GM11168 (cell line): ENCODE data around the gene GSX2.
"Not testable (repeated sequence)": the region's sequence is repeated elsewhere in the genome, so short reads cannot be mapped to it uniquely, and the experiment has no call there.

Source experiments
- in situ Hi-C: fragments of 300-500 bp; cut with MboI; formaldehyde crosslinking; loops from one replicate; pipeline ENCODE4 v1.12.0; 2022; ENCODE audit warnings: low sequenced_read_pairs; ENCODE audit not compliant: unreplicated experiment

The GSX2 gene

GRCh38 chr4:54099748-54100574 lies at the start of gene GSX2:
GSX2 (plus strand) TSS chr4:54100163; CDS start chr4:54100345, 182 bp downstream.
- in situ Hi-C loops = no loop called here

GRCh38 chr4:54050214-54050904 lies 49.6 kb upstream of the GSX2 start:
- in situ Hi-C loops = no loop called here

GRCh38 chr4:54053322-54053721 lies 46.6 kb upstream of the GSX2 start:
- in situ Hi-C loops = not testable (repeated sequence)

- in situ Hi-C loops = no loop called here
Observed at GRCh38 chr4:54054501-54054900, 45.5 kb upstream of the GSX2 start.

- in situ Hi-C loops = no loop called here
Observed at GRCh38 chr4:54055494-54055893, 44.5 kb upstream of the GSX2 start.

GRCh38 chr4:54056360-54056759 lies 43.6 kb upstream of the GSX2 start:
- in situ Hi-C loops = no loop called here

GRCh38 chr4:54058171-54058570 lies 41.8 kb upstream of the GSX2 start:
- in situ Hi-C loops = no loop called here

- in situ Hi-C loops = no loop called here
Observed at GRCh38 chr4:54060116-54060515, 39.8 kb upstream of the GSX2 start.

GRCh38 chr4:54061067-54061466 lies 38.9 kb upstream of the GSX2 start:
- in situ Hi-C loops = no loop called here

- in situ Hi-C loops = no loop called here
Observed at GRCh38 chr4:54061873-54062272, 38.1 kb upstream of the GSX2 start.

- in situ Hi-C loops = no loop called here
Observed at GRCh38 chr4:54062392-54062791, 37.6 kb upstream of the GSX2 start.

GRCh38 chr4:54063229-54063628 lies 36.7 kb upstream of the GSX2 start:
- in situ Hi-C loops = no loop called here

GRCh38 chr4:54063737-54064316 lies 36.1 kb upstream of the GSX2 start:
- in situ Hi-C loops = no loop called here

- in situ Hi-C loops = no loop called here
Observed at GRCh38 chr4:54064317-54065111, 35.4 kb upstream of the GSX2 start, which contains the start of gene CHIC2. CHIC2 (minus strand) TSS chr4:54064605; CDS start chr4:54064300, 305 bp downstream.

GRCh38 chr4:54065282-54066087 lies 34.5 kb upstream of the GSX2 start:
- in situ Hi-C loops = no loop called here

GRCh38 chr4:54066088-54066415 lies 33.9 kb upstream of the GSX2 start:
- in situ Hi-C loops = no loop called here

GRCh38 chr4:54066718-54067129 lies 33.2 kb upstream of the GSX2 start:
- in situ Hi-C loops = no loop called here

- in situ Hi-C loops = no loop called here
Observed at GRCh38 chr4:54067166-54067565, 32.8 kb upstream of the GSX2 start.

- in situ Hi-C loops = no loop called here
Observed at GRCh38 chr4:54073271-54073880, 26.6 kb upstream of the GSX2 start.
